ENCODE measurements around the gene SOST. TPM values are rescaled to one million over a fixed set of nuclear protein-coding genes. Genes with fewer than 3 reads are reported as not detected.
A peak's percentile ranks its signal among the peaks of the same experiment; 100 is the strongest.

The SOST gene
- total RNA-seq, 1 donor from 2014 or later = not detected

DNA sequence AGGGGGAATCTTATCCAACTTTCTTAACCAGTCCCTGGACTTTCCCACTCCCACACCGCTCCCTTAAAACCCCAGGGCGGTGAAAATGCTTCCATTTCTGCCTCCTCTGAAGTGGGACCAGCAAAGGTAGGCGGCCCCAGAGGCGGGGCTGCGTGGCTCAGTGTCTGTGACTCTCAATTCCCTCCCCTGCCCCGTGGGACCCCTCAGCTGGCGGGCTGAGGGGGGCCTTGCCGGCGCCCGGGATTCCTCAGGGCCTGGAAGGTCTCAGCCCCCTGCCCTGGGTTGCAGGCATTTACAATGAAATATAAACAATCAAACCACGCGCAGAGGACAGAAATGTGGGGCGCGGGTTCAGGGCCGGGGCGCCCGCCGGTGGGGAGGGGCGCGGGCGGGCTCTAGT lies 3.6 kb downstream of the SOST start:
- Histone ChIP-seq H3K27me3 (ENCODE audit: control insufficient read depth in 3 of 3, insufficient read depth in 3 of 3, low read length in 3 of 3) (peaks cover 42 to 56% (median 51%) of the 10 kb centered on the region in 3 donors), H3K4me3 (ENCODE audit: low read length in 3 of 3) (no peak overlapping the region), H3K9ac (ENCODE audit: low read depth in 1 of 3, low read length in 3 of 3) (peak overlapping the region in 1 of 3 donors; percentile 57), H3K9me3 (ENCODE audit: control insufficient read depth in 3 of 3, low read length in 3 of 3) (no peaks in the 10 kb centered on the region), H3K36me3 (ENCODE audit: control insufficient read depth in 3 of 3, insufficient read depth in 3 of 3, low read length in 3 of 3) (no peaks in the 10 kb centered on the region), H3K27ac (ENCODE audit: low read depth, low read length) (no peak overlapping the region), H3K4me1 (ENCODE audit: control insufficient read depth in 3 of 3, insufficient read depth in 3 of 3, low read length in 3 of 3) (peaks cover 0 to 6% (median 0%) of the 10 kb centered on the region in 3 donors)

GRCh38 chr17:43753493-43754129 lies 5.0 kb downstream of the SOST start:
- H3K36me3 ChIP-seq (ENCODE audit: control insufficient read depth in 3 of 3, insufficient read depth in 3 of 3, low read length in 3 of 3) = no peaks in the 10 kb centered on the region
- H3K27ac ChIP-seq (ENCODE audit: low read depth, low read length) = no peak overlapping the region
- H3K9me3 ChIP-seq (ENCODE audit: control insufficient read depth in 3 of 3, low read length in 3 of 3) = no peaks in the 10 kb centered on the region
- peaks cover 42 to 61% (median 55%) of the 10 kb centered on the region in 3 donors for H3K27me3 ChIP-seq (ENCODE audit: control insufficient read depth in 3 of 3, insufficient read depth in 3 of 3, low read length in 3 of 3)
- no peak overlapping the region for H3K4me3 ChIP-seq (ENCODE audit: low read length in 3 of 3)
- no peak overlapping the region for H3K9ac ChIP-seq (ENCODE audit: low read depth in 1 of 3, low read length in 3 of 3)
- peaks cover 0 to 6% (median 0%) of the 10 kb centered on the region in 3 donors for H3K4me1 ChIP-seq (ENCODE audit: control insufficient read depth in 3 of 3, insufficient read depth in 3 of 3, low read length in 3 of 3)

GRCh38 chr17:43750153-43750552 lies 8.4 kb downstream of the SOST start:
- H3K27me3 ChIP-seq (ENCODE audit: control insufficient read depth in 3 of 3, insufficient read depth in 3 of 3, low read length in 3 of 3) = peaks cover 17 to 30% (median 27%) of the 10 kb centered on the region in 3 donors
- H3K9me3 ChIP-seq (ENCODE audit: control insufficient read depth in 3 of 3, low read length in 3 of 3) = no peaks in the 10 kb centered on the region

GRCh38 chr17:43745541-43745940 lies 13.1 kb downstream of the SOST start:
- H3K27me3 ChIP-seq (ENCODE audit: control insufficient read depth in 3 of 3, insufficient read depth in 3 of 3, low read length in 3 of 3) = peaks cover 6 to 24% (median 20%) of the 10 kb centered on the region in 3 donors
- no peak overlapping the region for H3K27ac ChIP-seq (ENCODE audit: low read depth, low read length)
- peaks cover 0 to 4% (median 0%) of the 10 kb centered on the region in 3 donors for H3K4me1 ChIP-seq (ENCODE audit: control insufficient read depth in 3 of 3, insufficient read depth in 3 of 3, low read length in 3 of 3)
- H3K36me3 ChIP-seq (ENCODE audit: control insufficient read depth in 3 of 3, insufficient read depth in 3 of 3, low read length in 3 of 3) = no peaks in the 10 kb centered on the region
- H3K9ac ChIP-seq (ENCODE audit: low read depth in 1 of 3, low read length in 3 of 3) = no peak overlapping the region
- H3K4me3 ChIP-seq (ENCODE audit: low read length in 3 of 3) = no peak overlapping the region
- no peaks in the 10 kb centered on the region for H3K9me3 ChIP-seq (ENCODE audit: control insufficient read depth in 3 of 3, low read length in 3 of 3)

More at GRCh38 chr17:43750153-43750552, 8.4 kb downstream of the SOST start:
- Histone ChIP-seq H3K9ac (ENCODE audit: low read depth in 1 of 3, low read length in 3 of 3) (no peak overlapping the region), H3K27ac (ENCODE audit: low read depth, low read length) (no peak overlapping the region), H3K4me1 (ENCODE audit: control insufficient read depth in 3 of 3, insufficient read depth in 3 of 3, low read length in 3 of 3) (peaks cover 0 to 4% (median 0%) of the 10 kb centered on the region in 3 donors), H3K36me3 (ENCODE audit: control insufficient read depth in 3 of 3, insufficient read depth in 3 of 3, low read length in 3 of 3) (no peaks in the 10 kb centered on the region), H3K4me3 (ENCODE audit: low read length in 3 of 3) (no peak overlapping the region)

GRCh38 chr17:43741636-43742035 lies 17.0 kb downstream of the SOST start:
- H3K27me3 ChIP-seq (ENCODE audit: control insufficient read depth in 3 of 3, insufficient read depth in 3 of 3, low read length in 3 of 3) = peaks cover 6 to 15% (median 10%) of the 10 kb centered on the region in 3 donors
- no peak overlapping the region for H3K27ac ChIP-seq (ENCODE audit: low read depth, low read length)

GRCh38 chr17:43740541-43740940 lies 18.1 kb downstream of the SOST start:
- no peak overlapping the region for H3K9ac ChIP-seq (ENCODE audit: low read depth in 1 of 3, low read length in 3 of 3)
- no peaks in the 10 kb centered on the region for H3K4me1 ChIP-seq (ENCODE audit: control insufficient read depth in 3 of 3, insufficient read depth in 3 of 3, low read length in 3 of 3)

More at GRCh38 chr17:43741636-43742035, 17.0 kb downstream of the SOST start:
- H3K36me3 ChIP-seq (ENCODE audit: control insufficient read depth in 3 of 3, insufficient read depth in 3 of 3, low read length in 3 of 3) = no peaks in the 10 kb centered on the region
- H3K9ac ChIP-seq (ENCODE audit: low read depth in 1 of 3, low read length in 3 of 3) = no peak overlapping the region
- H3K9me3 ChIP-seq (ENCODE audit: control insufficient read depth in 3 of 3, low read length in 3 of 3) = no peaks in the 10 kb centered on the region
- H3K4me1 ChIP-seq (ENCODE audit: control insufficient read depth in 3 of 3, insufficient read depth in 3 of 3, low read length in 3 of 3) = peaks cover 0 to 4% (median 0%) of the 10 kb centered on the region in 3 donors
- no peak overlapping the region for H3K4me3 ChIP-seq (ENCODE audit: low read length in 3 of 3)

GRCh38 chr17:43737722-43738121 lies 20.9 kb downstream of the SOST start:
- Histone ChIP-seq H3K36me3 (ENCODE audit: control insufficient read depth in 3 of 3, insufficient read depth in 3 of 3, low read length in 3 of 3) (no peaks in the 10 kb centered on the region), H3K4me3 (ENCODE audit: low read length in 3 of 3) (no peak overlapping the region), H3K27ac (ENCODE audit: low read depth, low read length) (no peak overlapping the region), H3K27me3 (ENCODE audit: control insufficient read depth in 3 of 3, insufficient read depth in 3 of 3, low read length in 3 of 3) (peaks cover 0 to 8% (median 2%) of the 10 kb centered on the region in 3 donors), H3K9ac (ENCODE audit: low read depth in 1 of 3, low read length in 3 of 3) (no peak overlapping the region), H3K4me1 (ENCODE audit: control insufficient read depth in 3 of 3, insufficient read depth in 3 of 3, low read length in 3 of 3) (no peaks in the 10 kb centered on the region), H3K9me3 (ENCODE audit: control insufficient read depth in 3 of 3, low read length in 3 of 3) (no peaks in the 10 kb centered on the region)

More at GRCh38 chr17:43740541-43740940, 18.1 kb downstream of the SOST start:
- Histone ChIP-seq H3K27ac (ENCODE audit: low read depth, low read length) (no peak overlapping the region), H3K4me3 (ENCODE audit: low read length in 3 of 3) (no peak overlapping the region), H3K9me3 (ENCODE audit: control insufficient read depth in 3 of 3, low read length in 3 of 3) (no peaks in the 10 kb centered on the region), H3K36me3 (ENCODE audit: control insufficient read depth in 3 of 3, insufficient read depth in 3 of 3, low read length in 3 of 3) (no peaks in the 10 kb centered on the region), H3K27me3 (ENCODE audit: control insufficient read depth in 3 of 3, insufficient read depth in 3 of 3, low read length in 3 of 3) (peaks cover 6 to 15% (median 7%) of the 10 kb centered on the region in 3 donors)

GRCh38 chr17:43736389-43736788 lies 22.2 kb downstream of the SOST start:
- H3K4me1 ChIP-seq (ENCODE audit: control insufficient read depth in 3 of 3, insufficient read depth in 3 of 3, low read length in 3 of 3) = no peaks in the 10 kb centered on the region
- H3K27ac ChIP-seq (ENCODE audit: low read depth, low read length) = no peak overlapping the region
- H3K9me3 ChIP-seq (ENCODE audit: control insufficient read depth in 3 of 3, low read length in 3 of 3) = no peaks in the 10 kb centered on the region
- H3K36me3 ChIP-seq (ENCODE audit: control insufficient read depth in 3 of 3, insufficient read depth in 3 of 3, low read length in 3 of 3) = no peaks in the 10 kb centered on the region
- no peak overlapping the region for H3K9ac ChIP-seq (ENCODE audit: low read depth in 1 of 3, low read length in 3 of 3)
- H3K4me3 ChIP-seq (ENCODE audit: low read length in 3 of 3) = no peak overlapping the region
- H3K27me3 ChIP-seq (ENCODE audit: control insufficient read depth in 3 of 3, insufficient read depth in 3 of 3, low read length in 3 of 3) = peaks cover 0 to 4% (median 2%) of the 10 kb centered on the region in 3 donors

DNA sequence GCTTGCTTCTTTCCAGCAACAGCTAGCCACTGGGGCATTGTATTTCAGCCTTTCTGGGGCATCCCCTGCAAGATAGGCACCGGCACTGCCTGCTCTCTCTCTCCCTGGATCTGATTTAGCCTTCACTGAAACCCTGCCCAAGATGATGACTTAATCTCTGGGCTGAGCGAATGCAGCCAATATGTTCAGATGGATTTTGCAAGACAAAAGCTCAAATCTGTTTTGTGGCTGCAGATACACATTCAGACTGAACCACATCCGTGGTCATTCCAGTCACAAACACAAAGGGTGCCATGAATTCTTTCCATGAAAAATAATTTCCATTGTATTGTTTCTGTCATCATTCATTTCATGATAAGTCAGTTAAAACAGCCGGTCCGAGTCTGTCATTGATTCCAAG lies 24.2 kb downstream of the SOST start:
- no peaks in the 10 kb centered on the region for H3K36me3 ChIP-seq (ENCODE audit: control insufficient read depth in 3 of 3, insufficient read depth in 3 of 3, low read length in 3 of 3)
- H3K4me1 ChIP-seq (ENCODE audit: control insufficient read depth in 3 of 3, insufficient read depth in 3 of 3, low read length in 3 of 3) = no peaks in the 10 kb centered on the region
- no peak overlapping the region for H3K27ac ChIP-seq (ENCODE audit: low read depth, low read length)
- H3K27me3 ChIP-seq (ENCODE audit: control insufficient read depth in 3 of 3, insufficient read depth in 3 of 3, low read length in 3 of 3) = peaks cover 0 to 4% (median under 1%) of the 10 kb centered on the region in 3 donors
- no peak overlapping the region for H3K4me3 ChIP-seq (ENCODE audit: low read length in 3 of 3)
- H3K9me3 ChIP-seq (ENCODE audit: control insufficient read depth in 3 of 3, low read length in 3 of 3) = no peaks in the 10 kb centered on the region
- no peak overlapping the region for H3K9ac ChIP-seq (ENCODE audit: low read depth in 1 of 3, low read length in 3 of 3)

DNA sequence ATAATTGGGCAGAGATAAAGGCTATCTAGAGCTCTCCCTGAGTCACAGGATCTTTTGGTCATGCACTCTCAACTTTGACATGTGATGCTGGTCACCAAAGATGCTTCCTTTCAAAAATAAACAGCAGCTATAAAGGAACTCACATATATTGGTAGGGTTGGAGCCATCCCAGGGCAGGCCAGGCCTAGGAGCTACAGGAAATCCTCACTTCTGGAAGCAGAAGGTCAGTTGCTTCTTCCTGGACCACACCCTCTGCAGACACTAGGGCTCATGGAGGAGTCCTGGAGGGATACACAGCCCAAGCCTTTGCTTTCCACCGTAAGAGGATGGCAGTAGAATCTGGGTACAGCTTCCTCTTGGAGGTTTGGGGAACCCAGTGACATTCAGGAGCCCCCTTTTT lies 24.6 kb downstream of the SOST start:
- Histone ChIP-seq H3K9me3 (ENCODE audit: control insufficient read depth in 3 of 3, low read length in 3 of 3) (no peaks in the 10 kb centered on the region), H3K36me3 (ENCODE audit: control insufficient read depth in 3 of 3, insufficient read depth in 3 of 3, low read length in 3 of 3) (no peaks in the 10 kb centered on the region), H3K4me1 (ENCODE audit: control insufficient read depth in 3 of 3, insufficient read depth in 3 of 3, low read length in 3 of 3) (no peaks in the 10 kb centered on the region), H3K27me3 (ENCODE audit: control insufficient read depth in 3 of 3, insufficient read depth in 3 of 3, low read length in 3 of 3) (peaks cover 0 to 4% (median 0%) of the 10 kb centered on the region in 3 donors), H3K4me3 (ENCODE audit: low read length in 3 of 3) (no peak overlapping the region), H3K9ac (ENCODE audit: low read depth in 1 of 3, low read length in 3 of 3) (no peak overlapping the region), H3K27ac (ENCODE audit: low read depth, low read length) (no peak overlapping the region)

Measured in skeletal muscle tissue (tissue), 4 donors.